Endodermal cell (in vitro differentiated cells): ENCODE results near the gene CDCA3. TPM values are rescaled to one million over a fixed set of nuclear protein-coding genes. Genes with fewer than 3 reads are reported as not detected.

ENCODE experiments used
- DNase-seq: peaks from one replicate; pipeline ENCODE4 v3.0.0-alpha.2; 2017
- H3K27ac ChIP-seq: 2 replicates; pipeline ENCODE4 v1.5.1; 2013; ENCODE audit warnings: mild to moderate bottlenecking, low read depth, low read length, moderate library complexity
- H3K27me3 ChIP-seq: 2 replicates; pipeline ENCODE4 v1.6.1; 2013; ENCODE audit warnings: mild to moderate bottlenecking, low read length, moderate library complexity; ENCODE audit not compliant: insufficient read depth, control insufficient read depth, poor library complexity, severe bottlenecking
- H3K36me3 ChIP-seq: 2 replicates; pipeline ENCODE4 v1.7.0; 2013; ENCODE audit warnings: mild to moderate bottlenecking, low read length, moderate library complexity; ENCODE audit not compliant: control insufficient read depth, insufficient read depth
- H3K4me1 ChIP-seq: one replicate; pipeline ENCODE4 v1.7.0; 2013; ENCODE audit warnings: low read length; ENCODE audit not compliant: control insufficient read depth, insufficient read depth
- H3K4me3 ChIP-seq: 2 replicates; pipeline ENCODE4 v1.5.1; 2013; ENCODE audit warnings: mild to moderate bottlenecking, low read length, moderate library complexity
- H3K9ac ChIP-seq: 2 replicates; pipeline ENCODE4 v1.6.1; 2013; ENCODE audit warnings: mild to moderate bottlenecking, low read length, moderate library complexity; ENCODE audit not compliant: poor library complexity, severe bottlenecking; ENCODE audit errors: extremely low read depth
- H3K9me3 ChIP-seq: 2 replicates; pipeline ENCODE4 v1.6.1; 2013; ENCODE audit warnings: mild to moderate bottlenecking, low read length, moderate library complexity; ENCODE audit not compliant: control insufficient read depth
- H3K27ac Mint-ChIP-seq: 2 replicates; pipeline ENCODE4 v1.8.0; 2020; ENCODE audit warnings: mixed read lengths
- H3K27me3 Mint-ChIP-seq: 2 replicates; pipeline ENCODE4 v1.8.0; 2021; ENCODE audit warnings: mild to moderate bottlenecking, mixed read lengths; ENCODE audit not compliant: insufficient read depth
- H3K36me3 Mint-ChIP-seq: 2 replicates; pipeline ENCODE4 v1.8.0; 2020; ENCODE audit warnings: low read depth, mixed read lengths
- H3K4me1 Mint-ChIP-seq: 2 replicates; pipeline ENCODE4 v1.8.0; 2020; ENCODE audit warnings: mixed read lengths
- H3K4me3 Mint-ChIP-seq: 2 replicates; pipeline ENCODE4 v1.8.0; 2020; ENCODE audit warnings: mild to moderate bottlenecking, moderate library complexity, mixed read lengths
- H3K9me3 Mint-ChIP-seq: 2 replicates; pipeline ENCODE4 v1.8.0; 2020; ENCODE audit warnings: mild to moderate bottlenecking, mixed read lengths
- CTCF ChIP-seq: fragments of 200-600 bp; sonication (generic); conservative IDR thresholded peaks from 2 replicates; pipeline ENCODE4 v1.5.0; 2021; ENCODE audit warnings: antibody characterized with exemption, mild to moderate bottlenecking
- WGBS, 2 experiments: methylation state at CpG; one replicate each; pipeline versions ENCODE4 v1.1.5 to v1.1.7; 2013; ENCODE audit warnings: missing lambda C conversion rate in 2 of 2, mixed read lengths in 1 of 2; ENCODE audit not compliant: insufficient coverage in 1 of 2, insufficient read length in 1 of 2; 5-methylcytosine and 5-hydroxymethylcytosine counted together
- total RNA-seq, 2 donors: library from RNA; stranded (reverse); fragmentation: NEBNext Ultra II Directional in 1 of 2; extraction: Animal tissue kit (Norgen Biotek cat#: 25700) in 1 of 2; gene quantifications; 2 replicates in 1 of 2; 3 replicates in 1 of 2; pipeline ENCODE4 v1.2.1, GENCODE V29; 2021

Gene CDCA3
- total RNA-seq, 2 donors from 2014 or later = 53.1 to 63.9 TPM

- H3K36me3 Mint-ChIP-seq = no peaks in the 10 kb centered on the region
- DNase-seq = peak; percentile 50
- no peaks in the 10 kb centered on the region for H3K9me3 Mint-ChIP-seq
- no peak overlapping the region for H3K4me3 Mint-ChIP-seq
- H3K4me1 Mint-ChIP-seq = peaks cover 46% of the 10 kb centered on the region
- 89 to 96% methylated on average over 5 to 8 of the region's 8 CpGs for WGBS, 2 experiments
- H3K27me3 Mint-ChIP-seq = peaks cover 76% of the 10 kb centered on the region
- TF ChIP-seq CTCF = no peak
- Histone ChIP-seq H3K4me1 (peaks cover 9% of the 10 kb centered on the region), H3K9me3 (no peaks in the 10 kb centered on the region), H3K4me3 (no peak overlapping the region), H3K9ac (no peak overlapping the region), H3K27ac (no peak overlapping the region), H3K36me3 (no peaks in the 10 kb centered on the region), H3K27me3 (peaks cover 22% of the 10 kb centered on the region)
- H3K27ac Mint-ChIP-seq = no peak overlapping the region
These were observed 34.0 kb downstream of the CDCA3 start for GRCh38 chr12:6817098-6817497.

GRCh38 chr12:6816598-6816997, 34.5 kb downstream of the CDCA3 start:
- 75 to 84% methylated on average over 3 of the region's 3 CpGs for WGBS, 2 experiments
- Mint-ChIP-seq H3K4me1 (peaks cover 46% of the 10 kb centered on the region), H3K27ac (no peak overlapping the region), H3K36me3 (no peaks in the 10 kb centered on the region), H3K4me3 (no peak overlapping the region), H3K9me3 (no peaks in the 10 kb centered on the region), H3K27me3 (peaks cover 71% of the 10 kb centered on the region)
- Histone ChIP-seq H3K9ac (no peak overlapping the region), H3K36me3 (no peaks in the 10 kb centered on the region), H3K27me3 (peaks cover 22% of the 10 kb centered on the region), H3K9me3 (no peaks in the 10 kb centered on the region), H3K27ac (no peak overlapping the region), H3K4me3 (no peak overlapping the region), H3K4me1 (peaks cover 9% of the 10 kb centered on the region)
- no peak for TF ChIP-seq CTCF
- DNase-seq = no peak

GRCh38 chr12:6813363-6813762, 37.7 kb downstream of the CDCA3 start:
- Mint-ChIP-seq H3K36me3 (no peaks in the 10 kb centered on the region), H3K4me3 (no peak overlapping the region), H3K27ac (no peak overlapping the region), H3K27me3 (peaks cover 46% of the 10 kb centered on the region), H3K4me1 (peaks cover 40% of the 10 kb centered on the region), H3K9me3 (no peaks in the 10 kb centered on the region)
- no peak for DNase-seq
- peaks cover 5% of the 10 kb centered on the region for H3K4me1 ChIP-seq
- peaks cover 22% of the 10 kb centered on the region for H3K27me3 ChIP-seq
- H3K36me3 ChIP-seq = no peaks in the 10 kb centered on the region
- no peak overlapping the region for H3K9ac ChIP-seq
- no peak for TF ChIP-seq CTCF
- 95% methylated on average over 4 of the region's 4 CpGs; no CpG with 5 or more reads in 1 of the 2 experiments for WGBS, 2 experiments
- no peaks in the 10 kb centered on the region for H3K9me3 ChIP-seq
- no peak overlapping the region for H3K27ac ChIP-seq
- H3K4me3 ChIP-seq = no peak overlapping the region
